Karpas-422 (cell line): ENCODE measurements around the gene LMAN1. TPM values are rescaled to one million over a fixed set of nuclear protein-coding genes. Genes with fewer than 3 reads are reported as not detected.

ENCODE experiments used
- DNase-seq: peaks from one replicate; pipeline ENCODE4 v3.0.0-alpha.2; 2015
- H2AFZ ChIP-seq: fragments of 200-600 bp; sonication (generic); 2 replicates; pipeline ENCODE4 v1.6.1; 2014; ENCODE audit warnings: antibody characterized with exemption, low read length, mixed read lengths
- H3K27ac ChIP-seq: fragments of 200-600 bp; sonication (generic); 2 replicates; pipeline ENCODE4 v1.5.1; 2014; ENCODE audit warnings: mild to moderate bottlenecking, low read length, moderate library complexity
- H3K27me3 ChIP-seq: fragments of 200-600 bp; sonication (generic); 2 replicates; pipeline ENCODE4 v1.6.1; 2014; ENCODE audit warnings: low read length, mixed read lengths
- H3K36me3 ChIP-seq: fragments of 200-600 bp; sonication (generic); 2 replicates; pipeline ENCODE4 v1.6.1; 2014; ENCODE audit warnings: low read length, mixed read lengths; ENCODE audit not compliant: insufficient read depth
- H3K4me1 ChIP-seq: fragments of 200-600 bp; sonication (generic); 2 replicates; pipeline ENCODE4 v1.6.1; 2014; ENCODE audit warnings: mild to moderate bottlenecking, low read length, mixed read lengths
- H3K4me2 ChIP-seq: fragments of 200-600 bp; sonication (generic); 2 replicates; pipeline ENCODE4 v1.6.1; 2014; ENCODE audit warnings: low read length, low read depth, mild to moderate bottlenecking; ENCODE audit not compliant: poor library complexity, severe bottlenecking
- H3K4me3 ChIP-seq: fragments of 200-600 bp; sonication (generic); 2 replicates; pipeline ENCODE4 v1.5.1; 2014; ENCODE audit warnings: mild to moderate bottlenecking, antibody characterized with exemption, low read length, mixed read lengths
- H3K79me2 ChIP-seq: fragments of 200-600 bp; sonication (generic); 2 replicates; pipeline ENCODE4 v1.6.1; 2014; ENCODE audit warnings: mild to moderate bottlenecking, low read length, mixed read lengths
- H3K9ac ChIP-seq: fragments of 200-600 bp; sonication (generic); 2 replicates; pipeline ENCODE4 v1.6.0; 2014; ENCODE audit warnings: low read length
- H3K9me2 ChIP-seq: fragments of 200-600 bp; sonication (generic), shearing (Covaris generic); replicated peaks from 2 replicates; pipeline ENCODE4 v1.6.0; 2014; ENCODE audit warnings: mild to moderate bottlenecking, low read length, moderate library complexity; ENCODE audit not compliant: insufficient read depth
- H3K9me3 ChIP-seq: fragments of 300-700, 200-600 bp; sonication (generic); 2 replicates; pipeline ENCODE4 v1.6.1; 2014; ENCODE audit warnings: low read length, mixed read lengths
- H4K20me1 ChIP-seq: fragments of 200-600 bp; sonication (generic); 2 replicates; pipeline ENCODE4 v1.6.1; 2014; ENCODE audit warnings: mild to moderate bottlenecking, antibody characterized with exemption, low read length, low read depth; ENCODE audit not compliant: insufficient read depth
- total RNA-seq: library from RNA; depleted of rRNA; stranded (reverse); fragments of >200 nt; shearing (Covaris generic); gene quantifications from 2 replicates; pipeline ENCODE4 v1.2.3, GENCODE V29; 2014; ENCODE audit warnings: low replicate concordance; rRNA removed

LMAN1 gene, protein sequence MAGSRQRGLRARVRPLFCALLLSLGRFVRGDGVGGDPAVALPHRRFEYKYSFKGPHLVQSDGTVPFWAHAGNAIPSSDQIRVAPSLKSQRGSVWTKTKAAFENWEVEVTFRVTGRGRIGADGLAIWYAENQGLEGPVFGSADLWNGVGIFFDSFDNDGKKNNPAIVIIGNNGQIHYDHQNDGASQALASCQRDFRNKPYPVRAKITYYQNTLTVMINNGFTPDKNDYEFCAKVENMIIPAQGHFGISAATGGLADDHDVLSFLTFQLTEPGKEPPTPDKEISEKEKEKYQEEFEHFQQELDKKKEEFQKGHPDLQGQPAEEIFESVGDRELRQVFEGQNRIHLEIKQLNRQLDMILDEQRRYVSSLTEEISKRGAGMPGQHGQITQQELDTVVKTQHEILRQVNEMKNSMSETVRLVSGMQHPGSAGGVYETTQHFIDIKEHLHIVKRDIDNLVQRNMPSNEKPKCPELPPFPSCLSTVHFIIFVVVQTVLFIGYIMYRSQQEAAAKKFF
- total RNA-seq, result 48.2 and 89.7 TPM in 2 replicates

DNA sequence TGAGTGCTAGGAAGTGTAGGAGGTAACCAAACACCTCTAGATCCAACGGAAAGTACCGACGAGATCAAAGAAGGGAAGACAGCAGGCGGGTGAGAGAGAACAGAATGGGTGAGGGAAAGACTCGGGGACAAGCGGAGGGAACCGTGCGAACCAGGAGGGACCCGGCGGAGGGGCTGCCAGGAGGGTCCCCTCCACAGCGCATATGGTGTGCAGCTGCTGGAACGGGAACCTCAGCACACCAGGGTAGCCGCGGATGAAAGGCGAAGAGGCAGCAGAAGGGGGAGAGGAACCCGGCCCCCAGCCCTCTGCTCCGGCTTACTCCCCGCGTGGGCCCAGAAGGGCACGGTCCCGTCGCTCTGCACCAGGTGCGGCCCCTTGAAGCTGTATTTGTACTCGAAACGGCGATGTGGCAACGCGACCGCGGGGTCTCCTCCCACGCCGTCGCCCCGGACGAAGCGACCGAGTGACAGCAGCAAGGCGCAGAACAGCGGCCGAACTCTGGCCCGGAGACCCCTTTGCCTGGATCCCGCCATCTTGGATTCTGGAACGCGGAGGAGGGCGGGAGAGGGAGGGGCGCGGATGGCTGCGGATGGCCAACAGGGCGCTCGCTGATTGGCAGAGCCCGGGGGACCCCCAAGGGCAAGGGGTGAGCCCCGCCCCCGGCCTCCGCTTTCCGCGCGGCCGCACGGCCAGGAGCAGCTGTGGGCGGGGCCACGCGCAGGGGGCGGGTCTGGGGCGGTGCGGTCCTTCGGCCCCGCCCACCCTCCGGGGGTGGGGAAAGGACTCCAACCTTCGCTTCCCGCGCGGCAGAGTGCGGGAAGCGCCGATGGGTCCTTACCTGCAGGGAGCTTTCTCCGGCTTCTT, at the start of gene LMAN1:
TSS of gene LMAN1 (minus strand) at position 554 of the 864 bp plus-strand sequence. CDS start at position 533, 21 bp downstream.
- peak within 1 kb of the TSS; percentile 94 for H2AFZ ChIP-seq

GRCh38 chr18:59402432-59403090, 43.5 kb upstream of the LMAN1 start:
- Histone ChIP-seq H3K4me3 (no peak overlapping the region), H3K27ac (no peak overlapping the region)

More for the DNA sequence above, at the start of gene LMAN1:
- Histone ChIP-seq H3K9me2 (no peaks in the 10 kb centered on the region), H3K36me3 (peaks cover 23% of the 10 kb centered on the region; the same call in 1 of the 2 replicates), H3K4me1 (peaks cover 36% of the 10 kb centered on the region), H4K20me1 (0 out of 2 replicates have a peak, but pooled peaks cover 6% of the 10 kb centered on the region), H3K27me3 (no peaks in the 10 kb centered on the region), H3K79me2 (peaks cover 49% of the 10 kb centered on the region), H3K9ac (peak within 1 kb of the TSS; percentile 97), H3K27ac (peak within 1 kb of the TSS; percentile 26), H3K9me3 (no peaks in the 10 kb centered on the region), H3K4me3 (peak within 1 kb of the TSS; percentile 98), H3K4me2 (peak within 1 kb of the TSS; percentile 80)
- peak; percentile 97 for DNase-seq

GRCh38 chr18:59400407-59400806, 41.3 kb upstream of the LMAN1 start:
- DNase-seq, result no peak
- H3K27ac ChIP-seq, result no peak overlapping the region
- H2AFZ ChIP-seq, result no peak overlapping the region
- no peak overlapping the region for H3K4me3 ChIP-seq
- H3K4me2 ChIP-seq, result no peak overlapping the region
- H3K36me3 ChIP-seq, result no peaks in the 10 kb centered on the region
- H3K79me2 ChIP-seq, result no peaks in the 10 kb centered on the region
- H3K27me3 ChIP-seq, result no peaks in the 10 kb centered on the region
- H3K4me1 ChIP-seq, result no peaks in the 10 kb centered on the region
- no peaks in the 10 kb centered on the region for H4K20me1 ChIP-seq
- no peak overlapping the region for H3K9ac ChIP-seq
- no peaks in the 10 kb centered on the region for H3K9me2 ChIP-seq
- no peaks in the 10 kb centered on the region for H3K9me3 ChIP-seq

More at GRCh38 chr18:59402432-59403090, 43.5 kb upstream of the LMAN1 start:
- Histone ChIP-seq H3K9me2 (no peaks in the 10 kb centered on the region), H3K4me2 (no peak overlapping the region), H3K4me1 (no peaks in the 10 kb centered on the region), H3K27me3 (no peaks in the 10 kb centered on the region), H4K20me1 (no peaks in the 10 kb centered on the region), H3K79me2 (no peaks in the 10 kb centered on the region), H3K9ac (no peak overlapping the region), H3K9me3 (no peaks in the 10 kb centered on the region), H2AFZ (no peak overlapping the region), H3K36me3 (no peaks in the 10 kb centered on the region)
- DNase-seq, result peak; percentile 88

DNA sequence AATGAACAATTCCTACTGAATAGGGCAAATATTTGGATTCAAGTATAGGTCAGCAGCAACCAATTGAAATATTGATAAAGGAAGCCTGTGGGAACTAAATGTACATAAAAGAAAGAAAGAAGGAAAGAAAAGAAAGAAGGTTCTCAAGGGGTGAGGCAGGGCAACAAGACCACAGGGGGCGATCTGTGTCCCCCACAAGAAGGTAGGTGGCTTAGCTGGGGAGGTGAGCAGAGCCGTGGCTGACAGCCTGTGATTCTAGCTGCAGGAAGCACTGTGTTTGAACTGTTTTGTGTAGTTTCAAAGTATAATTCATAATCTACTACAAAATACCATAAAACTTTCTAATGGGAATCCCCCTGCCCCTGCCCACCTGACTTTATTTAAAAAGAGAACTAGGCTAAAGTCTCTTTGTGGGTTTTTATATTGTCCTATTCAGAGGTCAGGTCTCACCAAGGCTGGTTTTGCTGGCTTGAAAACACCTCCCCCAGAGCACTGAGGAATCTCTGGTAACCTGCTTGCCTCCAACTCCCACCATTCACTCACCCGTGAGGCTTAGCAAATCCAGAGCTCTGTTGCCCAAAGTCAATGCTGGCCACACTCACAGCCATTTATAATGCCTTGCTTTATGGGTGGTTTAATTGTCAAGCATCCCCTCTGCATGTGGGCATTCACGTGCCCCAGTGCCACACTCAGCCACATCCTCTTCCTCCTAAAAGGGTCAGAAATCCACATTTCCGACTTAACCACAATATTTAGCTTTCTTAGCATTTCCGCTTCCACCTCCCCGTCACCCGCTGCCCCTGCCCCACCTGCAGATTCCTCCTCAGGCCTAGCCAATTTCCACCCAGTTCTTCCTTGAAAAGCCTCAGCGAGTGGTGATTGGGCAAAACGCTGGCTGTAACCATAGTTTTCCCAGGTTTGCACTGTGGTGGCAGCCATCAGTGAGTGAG, 36.4 kb upstream of the LMAN1 start:
- Histone ChIP-seq H3K4me2 (no peak overlapping the region), H3K27ac (no peak overlapping the region), H3K9me3 (no peaks in the 10 kb centered on the region), H3K27me3 (no peaks in the 10 kb centered on the region), H3K36me3 (no peaks in the 10 kb centered on the region), H3K9me2 (no peaks in the 10 kb centered on the region), H3K4me1 (no peaks in the 10 kb centered on the region), H4K20me1 (no peaks in the 10 kb centered on the region), H3K79me2 (no peaks in the 10 kb centered on the region), H3K4me3 (no peak overlapping the region), H3K9ac (no peak overlapping the region), H2AFZ (no peak overlapping the region)
- no peak for DNase-seq

GRCh38 chr18:59393381-59393780, 34.3 kb upstream of the LMAN1 start:
- Histone ChIP-seq H3K4me3 (no peak overlapping the region), H3K4me2 (no peak overlapping the region), H3K27me3 (no peaks in the 10 kb centered on the region), H3K27ac (no peak overlapping the region), H3K9me2 (no peaks in the 10 kb centered on the region), H3K79me2 (no peaks in the 10 kb centered on the region), H3K9ac (no peak overlapping the region), H2AFZ (no peak overlapping the region), H3K36me3 (no peaks in the 10 kb centered on the region), H3K9me3 (no peaks in the 10 kb centered on the region), H3K4me1 (no peaks in the 10 kb centered on the region), H4K20me1 (no peaks in the 10 kb centered on the region)
- no peak for DNase-seq

GRCh38 chr18:59388817-59389216, 29.8 kb upstream of the LMAN1 start:
- no peak overlapping the region for H2AFZ ChIP-seq
- no peak overlapping the region for H3K4me3 ChIP-seq
- no peak overlapping the region for H3K9ac ChIP-seq
- no peaks in the 10 kb centered on the region for H3K9me2 ChIP-seq
- no peak overlapping the region for H3K4me2 ChIP-seq
- H3K27ac ChIP-seq, result no peak overlapping the region
- H3K36me3 ChIP-seq, result no peaks in the 10 kb centered on the region
- no peaks in the 10 kb centered on the region for H3K27me3 ChIP-seq
- no peaks in the 10 kb centered on the region for H3K79me2 ChIP-seq
- DNase-seq, result no peak
- no peaks in the 10 kb centered on the region for H3K9me3 ChIP-seq
- H4K20me1 ChIP-seq, result no peaks in the 10 kb centered on the region
- no peaks in the 10 kb centered on the region for H3K4me1 ChIP-seq
